ENCODE results near the gene GTF3C1.
"Not testable (repeated sequence)": the region's sequence is repeated elsewhere in the genome, so short reads cannot be mapped to it uniquely, and the experiment has no call there.

Gene GTF3C1

GRCh38 chr16:27441998-27442397 is 107.7 kb downstream of the GTF3C1 start:
- DNase-seq, result no peak

DNA sequence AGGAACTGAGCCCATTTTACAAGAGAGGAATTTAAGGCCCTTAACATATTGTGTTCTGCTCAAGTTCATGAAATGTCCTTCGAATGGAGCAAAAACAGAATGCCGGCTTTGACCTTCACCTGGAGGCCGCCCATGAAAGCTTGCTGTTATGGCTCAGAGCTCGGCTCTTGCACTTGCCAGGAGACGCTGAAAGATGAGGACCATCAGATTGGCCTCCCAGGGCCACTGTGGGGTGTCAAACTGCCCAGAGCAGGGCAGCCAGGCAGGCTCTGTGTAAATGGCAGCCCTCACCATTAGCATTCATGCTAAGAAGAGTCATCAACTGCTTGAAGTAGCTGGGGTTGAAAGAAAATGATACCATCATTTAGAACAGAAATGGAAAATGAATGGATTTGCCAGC is 108.4 kb downstream of the GTF3C1 start:
- DNase-seq, result no peak

DNA sequence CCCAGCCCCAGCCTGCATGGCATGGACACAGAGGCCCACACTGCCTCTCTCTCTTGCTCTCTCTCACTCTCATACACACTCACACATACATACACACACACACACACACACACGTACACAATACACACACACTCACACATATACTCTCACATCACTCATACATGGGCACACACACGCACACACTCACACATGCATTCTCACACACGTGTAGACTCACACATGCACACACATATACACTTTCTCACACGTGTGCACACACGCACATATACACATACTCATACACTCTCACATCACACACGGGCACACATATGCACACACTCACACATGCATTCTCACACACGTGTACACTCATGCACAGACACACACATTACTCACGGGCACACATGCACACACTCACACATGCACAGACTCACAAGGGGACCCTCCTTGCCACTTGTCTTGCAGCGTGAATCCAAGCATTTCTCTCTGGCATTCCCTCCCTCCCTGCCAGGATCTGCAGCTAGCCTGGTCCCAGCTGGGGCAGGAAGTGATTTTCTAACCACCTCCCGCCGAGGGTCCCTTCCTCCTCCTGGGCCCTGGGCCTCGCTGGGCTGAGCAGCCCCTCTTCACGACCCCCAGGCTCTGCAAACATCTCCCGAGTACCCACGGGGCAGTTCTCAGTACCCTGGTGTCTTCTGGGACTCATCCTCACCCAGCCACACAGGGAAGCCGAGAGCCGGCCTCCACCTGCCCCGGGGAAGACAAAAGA is 110.3 kb downstream of the GTF3C1 start:
- DNase-seq, result no peak

GRCh38 chr16:27437946-27438345 is 111.8 kb downstream of the GTF3C1 start:
- no peak for DNase-seq

DNA sequence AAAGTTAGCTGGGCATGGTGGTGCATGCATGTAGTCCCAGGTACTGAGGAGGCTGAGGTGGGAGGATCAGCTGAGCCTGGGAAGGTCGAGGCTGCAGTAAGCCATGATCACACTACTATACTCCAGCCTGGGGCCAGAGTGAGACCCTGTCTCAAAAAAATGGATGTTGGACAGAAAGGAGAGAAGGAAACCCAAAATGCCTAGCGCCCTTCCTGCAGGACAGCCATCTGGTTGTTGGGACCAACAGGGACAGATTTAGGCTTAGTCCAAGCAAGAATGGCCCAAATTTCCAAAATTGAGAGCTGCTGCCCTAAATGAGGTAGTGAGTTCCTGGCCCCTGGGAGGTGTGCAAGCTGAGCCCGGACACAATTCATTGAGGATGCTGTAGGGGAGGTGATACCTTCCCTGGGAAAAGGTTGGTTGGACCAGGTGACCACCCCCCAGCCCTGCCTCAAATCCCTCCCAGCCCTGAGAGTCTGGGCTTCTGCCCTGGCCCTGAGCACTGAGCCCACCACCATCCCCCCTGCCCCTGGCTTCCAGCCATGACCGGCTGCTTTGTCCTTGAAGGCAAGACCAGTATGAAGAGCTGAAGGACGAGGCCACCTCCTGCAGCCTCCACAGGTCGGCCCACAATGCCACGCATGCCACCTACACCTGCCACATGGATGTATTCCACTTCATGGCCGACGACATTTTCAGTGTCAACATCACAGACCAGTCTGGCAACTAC is 112.6 kb downstream of the GTF3C1 start:
- no peak for DNase-seq

GRCh38 chr16:27436065-27436464 is 113.6 kb downstream of the GTF3C1 start:
- DNase-seq, result no peak

DNA sequence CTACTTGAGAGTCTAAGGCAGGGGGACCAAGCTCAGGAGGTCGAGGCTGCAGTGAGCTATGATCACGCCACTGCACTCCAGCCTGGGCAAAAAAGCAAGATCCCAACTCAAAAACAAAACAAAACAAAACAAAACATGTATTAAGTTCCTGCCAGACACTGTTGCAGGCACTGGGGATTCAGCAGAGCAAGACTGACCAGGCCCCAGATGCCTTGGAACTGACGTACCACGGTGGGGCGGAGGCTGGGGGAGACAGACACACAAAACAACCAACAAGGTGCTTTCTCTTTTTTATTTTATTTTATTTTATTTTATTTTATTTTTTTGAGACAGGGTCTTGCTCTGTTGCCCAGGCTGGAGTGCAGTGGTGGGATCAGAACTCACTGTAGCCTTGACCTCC is 114.6 kb downstream of the GTF3C1 start:
- DNase-seq, result not testable (repeated sequence)

GRCh38 chr16:27434141-27435051 is 115.3 kb downstream of the GTF3C1 start:
- no peak for DNase-seq

DNA sequence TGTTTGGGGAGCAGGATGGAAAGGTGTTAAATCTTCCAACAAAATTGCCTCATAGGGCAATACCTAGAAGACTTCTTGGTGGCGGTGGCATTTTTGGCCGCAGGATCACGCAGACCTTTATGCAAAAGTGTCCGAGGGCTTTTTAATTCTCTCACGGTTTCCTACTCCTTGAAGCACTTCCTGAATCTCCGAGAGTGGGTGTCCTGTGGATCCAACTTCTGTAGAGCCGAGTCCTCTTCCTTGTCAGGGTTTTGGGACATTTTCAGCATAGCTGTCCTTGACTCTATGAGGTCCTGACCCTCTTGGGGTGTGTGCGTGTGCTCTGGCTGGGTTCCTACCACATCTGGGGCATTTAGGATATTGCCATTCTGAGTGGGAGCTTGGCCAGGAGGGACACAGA is 116.1 kb downstream of the GTF3C1 start:
- no peak for DNase-seq

- DNase-seq, result not testable (repeated sequence)
Observed at GRCh38 chr16:27433191-27433590, 116.5 kb downstream of the GTF3C1 start.

- peak; percentile 93 for DNase-seq
Observed at GRCh38 chr16:27432558-27432957, 117.2 kb downstream of the GTF3C1 start.

GRCh38 chr16:27431773-27432532 is 117.8 kb downstream of the GTF3C1 start:
- peak; percentile 38 for DNase-seq

DNA sequence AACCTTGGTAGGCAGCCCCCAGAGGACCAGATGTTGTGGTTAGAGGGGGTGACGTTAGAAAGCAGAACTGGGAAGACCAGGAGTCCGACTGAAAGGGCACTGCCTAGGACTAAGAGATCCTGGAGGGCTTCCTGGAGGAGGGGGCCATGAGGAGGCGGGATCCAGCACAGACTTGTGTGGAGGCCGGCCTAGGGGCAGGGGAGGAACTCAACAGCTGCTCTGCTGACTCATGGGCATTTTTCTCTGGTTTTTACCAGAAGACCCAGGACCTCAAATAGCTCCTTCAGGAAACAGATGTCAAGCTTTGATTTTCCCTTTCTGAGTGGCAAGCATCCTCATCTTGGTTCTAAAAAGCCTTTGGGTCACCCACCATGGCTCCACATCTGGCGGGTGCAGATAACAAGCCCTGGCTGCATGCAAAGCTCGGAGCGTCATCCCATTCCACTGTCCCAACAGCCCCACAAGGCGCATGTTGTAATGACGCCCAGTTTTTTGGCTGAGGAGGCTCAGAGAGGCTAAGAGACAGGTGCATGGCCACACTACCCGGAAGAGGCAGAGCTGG is 118.7 kb downstream of the GTF3C1 start:
- peak; percentile 49 for DNase-seq

DNA sequence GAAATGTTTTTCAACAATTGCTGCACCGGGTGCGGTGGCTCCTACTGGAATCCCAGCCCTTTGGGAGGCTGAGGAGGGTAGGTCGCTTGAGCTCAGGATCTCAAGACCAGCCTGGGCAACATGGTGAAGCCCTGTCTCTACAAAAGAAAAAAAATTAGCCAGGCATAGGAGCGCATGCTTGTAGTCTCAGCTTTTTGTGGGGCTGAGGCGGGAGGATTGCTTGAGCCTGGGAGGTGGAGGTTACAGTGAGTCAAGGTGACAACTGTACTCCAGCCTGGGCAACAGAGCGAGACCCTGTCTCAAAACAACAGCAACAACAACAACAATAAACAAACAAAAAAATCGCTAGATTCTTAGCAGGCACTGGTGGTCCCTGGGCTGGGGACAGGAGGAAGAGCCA is 119.2 kb downstream of the GTF3C1 start:
- DNase-seq, result no peak

- no peak for DNase-seq
Observed at GRCh38 chr16:27429981-27430441, 119.7 kb downstream of the GTF3C1 start.

GRCh38 chr16:27429330-27429871 is 120.3 kb downstream of the GTF3C1 start:
- DNase-seq, result no peak

- no peak for DNase-seq
Observed at GRCh38 chr16:27428026-27428785, 121.5 kb downstream of the GTF3C1 start.

- DNase-seq, result no peak
Observed at GRCh38 chr16:27427538-27427937, 122.2 kb downstream of the GTF3C1 start.

DNA sequence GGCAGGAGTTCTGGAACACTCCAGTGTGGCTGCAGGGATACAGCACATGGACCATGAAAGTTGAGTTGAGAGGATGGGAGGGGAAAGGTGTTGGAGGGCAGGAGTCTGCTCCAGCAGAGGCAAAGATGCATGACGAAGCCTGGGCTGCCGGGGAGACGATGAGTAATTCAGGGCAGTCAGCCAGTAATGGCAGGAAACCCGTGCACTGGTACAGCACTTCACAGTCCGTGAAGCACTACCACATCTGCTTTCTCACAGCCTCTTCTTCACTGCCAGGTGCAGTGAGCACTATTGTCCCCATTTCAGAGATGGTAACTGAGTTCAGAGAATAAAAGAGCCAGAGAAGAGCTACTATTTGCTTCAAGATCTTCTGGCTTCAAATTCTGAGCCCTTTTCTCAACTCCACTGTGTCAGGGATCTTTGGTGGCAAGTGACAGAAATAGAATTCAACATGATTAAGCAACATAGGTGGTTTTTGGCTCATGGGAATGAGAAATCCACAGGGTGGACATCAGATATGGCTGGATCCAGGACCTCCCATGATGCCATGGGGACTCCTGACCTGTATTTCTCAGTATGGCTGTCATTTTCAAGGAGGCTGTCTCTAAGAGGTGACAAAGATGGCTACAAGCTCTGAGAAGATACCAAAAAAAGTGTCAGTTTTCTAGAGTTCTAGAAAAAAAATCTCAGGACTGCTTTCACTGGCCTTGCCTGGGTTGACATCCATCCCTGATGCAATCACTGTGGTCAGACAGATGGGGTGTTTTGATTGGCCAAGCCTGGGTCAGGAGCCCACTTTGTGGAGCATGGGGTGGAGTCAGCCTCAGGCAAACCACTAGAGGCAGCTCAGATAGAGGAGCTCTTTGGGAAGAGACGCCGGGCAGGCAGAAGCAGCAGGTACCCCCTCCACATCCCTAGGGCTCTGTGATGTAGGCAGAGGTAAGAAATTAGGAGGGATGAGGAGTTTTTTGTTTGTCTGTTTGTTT is 123.0 kb downstream of the GTF3C1 start:
- DNase-seq, result peak; percentile 86

Data from fibroblast of skin of abdomen (primary cell).